Liver (tissue), 9 donors: ENCODE data around the gene PHLPP1. TPM values are rescaled to one million over a fixed set of nuclear protein-coding genes. Genes with fewer than 3 reads are reported as not detected.
"Not testable (repeated sequence)": the region's sequence is repeated elsewhere in the genome, so short reads cannot be mapped to it uniquely, and the experiment has no call there.

Experiments
- DNase-seq: peaks from one replicate; pipeline ENCODE4 v3.0.0-alpha.2; 2017; ENCODE audit warnings: low spot score
- H3K27ac ChIP-seq, 2 donors: one replicate each; pipeline ENCODE4 v1.7.0; 2013; ENCODE audit warnings: inconsistent platforms in 2 of 2, low read length in 2 of 2, control low read depth in 1 of 2, low read depth in 1 of 2, mild to moderate bottlenecking in 1 of 2
- H3K27me3 ChIP-seq, 4 donors: one replicate each; pipeline versions ENCODE4 v1.6.1 to v1.7.0; 2013; ENCODE audit warnings: low read length in 3 of 4, inconsistent platforms in 1 of 4, mild to moderate bottlenecking in 1 of 4, moderate library complexity in 1 of 4; ENCODE audit not compliant: control insufficient read depth in 4 of 4, insufficient read depth in 4 of 4
- H3K36me3 ChIP-seq, 4 donors: one replicate each; pipeline versions ENCODE4 v1.6.1 to v1.7.0; 2013; ENCODE audit warnings: low read length in 3 of 4, mild to moderate bottlenecking in 3 of 4, low read depth in 1 of 4, moderate library complexity in 1 of 4; ENCODE audit not compliant: control insufficient read depth in 4 of 4, insufficient read depth in 3 of 4
- H3K4me1 ChIP-seq, 4 donors: one replicate each; pipeline versions ENCODE4 v1.6.1 to v1.7.0; 2013; ENCODE audit warnings: low read length in 3 of 4, mild to moderate bottlenecking in 3 of 4, moderate library complexity in 1 of 4; ENCODE audit not compliant: control insufficient read depth in 4 of 4, insufficient read depth in 4 of 4
- H3K4me3 ChIP-seq, 3 donors: one replicate each; pipeline versions ENCODE4 v1.6.1 to v1.7.0; 2013; ENCODE audit warnings: low read length in 3 of 3, control low read depth in 1 of 3, low read depth in 1 of 3, mild to moderate bottlenecking in 1 of 3
- H3K9ac ChIP-seq, 2 donors: one replicate each; pipeline ENCODE4 v1.7.0; 2013; ENCODE audit warnings: low read length in 2 of 2, mild to moderate bottlenecking in 2 of 2, moderate library complexity in 2 of 2, control low read depth in 1 of 2, low read depth in 1 of 2
- H3K9me3 ChIP-seq, 4 donors: one replicate each; pipeline versions ENCODE4 v1.6.1 to v1.7.0; 2013; ENCODE audit warnings: low read length in 3 of 4; ENCODE audit not compliant: control insufficient read depth in 4 of 4
- ATF3 ChIP-seq: IDR thresholded peaks from 2 replicates; pipeline ENCODE4 v1.6.1; 2016; ENCODE audit warnings: antibody characterized with exemption
- EGR1 ChIP-seq, 2 donors: IDR thresholded peaks; 2 replicates each; pipeline ENCODE4 v1.6.1; 2016 to 2018; ENCODE audit warnings: antibody characterized with exemption in 2 of 2, low read depth in 2 of 2
- HNF4A ChIP-seq, 2 donors: conservative IDR thresholded peaks; 2 replicates each; pipeline ENCODE4 v1.6.1; 2016; ENCODE audit warnings: antibody characterized with exemption in 2 of 2, mild to moderate bottlenecking in 2 of 2
- HNF4G ChIP-seq: IDR thresholded peaks from 2 replicates; pipeline ENCODE4 v1.6.1; 2016; ENCODE audit warnings: antibody characterized with exemption
- JUND ChIP-seq, 2 donors: IDR thresholded peaks; 2 replicates each; pipeline ENCODE4 v1.6.1; 2016; ENCODE audit warnings: antibody characterized with exemption in 2 of 2
- REST ChIP-seq: IDR thresholded peaks from 2 replicates; pipeline ENCODE4 v1.6.1; 2016; ENCODE audit warnings: antibody characterized with exemption, mild to moderate bottlenecking
- RXRA ChIP-seq, 2 donors: IDR thresholded peaks; 2 replicates each; pipeline ENCODE4 v1.6.1; 2017 to 2018; ENCODE audit warnings: antibody characterized with exemption in 2 of 2, mild to moderate bottlenecking in 1 of 2
- SP1 ChIP-seq: IDR thresholded peaks from 2 replicates; pipeline ENCODE4 v1.6.1; 2018; ENCODE audit warnings: antibody characterized with exemption, mild to moderate bottlenecking
- YY1 ChIP-seq: IDR thresholded peaks from 2 replicates; pipeline ENCODE4 v1.6.1; 2016; ENCODE audit warnings: antibody characterized with exemption, mild to moderate bottlenecking
- WGBS: extraction: QIAGEN DNeasy Blood & Tissue Kit; methylation state at CpG from one replicate; pipeline ENCODE4 v1.1.7; 2013; 5-methylcytosine and 5-hydroxymethylcytosine counted together
- polyA plus RNA-seq, 2 donors: library from polyadenylated mRNA; stranded (reverse) in 1 of 2; unstranded in 1 of 2; fragments of 200-250 nt in 1 of 2; fragments of >200 nt in 1 of 2; fragmentation: Nextera tagmentation in 1 of 2; extraction: Ambion mirVana in 1 of 2; gene quantifications; one replicate each; pipeline versions ENCODE4 v1.2.1 to v1.2.3, GENCODE V29; 2013 to 2015
- total RNA-seq, 2 donors: library from RNA; depleted of rRNA; stranded (reverse); fragments of >200 nt; gene quantifications; one replicate each; pipeline ENCODE4 v1.2.3, GENCODE V29; 2014
- donor health status: healthy.
- donor health status: healthy.
- donor health status: healthy.
- donor health status: healthy.
- donor health status: healthy.

Gene PHLPP1
- total and polyA plus RNA-seq, 4 donors, result 4.2 to 14.5 (median 8.6) TPM

DNA sequence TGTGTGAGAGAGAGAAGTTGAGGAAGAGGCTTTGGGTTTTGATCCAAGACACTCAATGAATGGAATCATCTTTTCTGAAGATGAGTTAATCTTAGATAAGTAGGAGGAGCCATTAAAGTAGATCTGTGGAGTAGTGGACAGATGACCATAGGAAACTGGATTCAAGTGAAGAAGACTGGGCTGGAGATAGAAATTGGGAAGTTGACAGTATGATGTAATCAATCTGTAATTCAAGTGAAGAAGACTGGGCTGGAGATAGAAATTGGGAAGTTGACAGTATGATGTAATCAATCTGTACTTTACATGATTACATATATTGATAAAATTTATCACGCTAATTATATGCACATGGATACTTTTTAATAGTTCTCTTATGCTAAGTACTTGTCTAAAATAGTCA is 92.8 kb downstream of the PHLPP1 start (continued):
- no peak for TF ChIP-seq REST

DNA sequence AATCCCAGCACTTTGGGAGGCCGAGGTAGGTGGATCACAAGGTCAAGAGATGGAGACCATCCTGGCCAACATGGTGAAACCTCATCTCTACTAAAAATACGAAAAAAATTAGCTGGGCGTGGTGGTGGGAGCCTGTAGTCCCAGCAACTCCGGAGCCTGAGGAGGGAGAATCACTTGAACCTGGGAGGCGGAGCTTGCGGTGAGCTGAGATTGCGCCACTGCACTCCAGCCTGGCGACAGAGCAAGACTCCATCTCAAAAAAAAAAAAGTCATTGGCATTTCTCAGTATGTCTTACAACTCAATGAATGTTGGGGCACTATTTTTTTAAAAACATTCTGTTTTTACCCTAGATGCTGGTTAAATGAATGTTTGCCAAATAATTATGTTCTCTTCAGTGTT is 94.1 kb downstream of the PHLPP1 start:
- not testable (repeated sequence) for H3K27ac ChIP-seq, H3K9ac ChIP-seq, H3K9me3 ChIP-seq, H3K36me3 ChIP-seq, H3K4me3 ChIP-seq, DNase-seq, H3K27me3 ChIP-seq, H3K4me1 ChIP-seq
- 96% methylated on average over 8 of the region's 8 CpGs for WGBS

GRCh38 chr18:62809900-62810299 is 94.6 kb downstream of the PHLPP1 start:
- no peak overlapping the region for H3K4me3 ChIP-seq
- no peaks in the 10 kb centered on the region for H3K9me3 ChIP-seq
- WGBS, result 81% methylated on average over 1 of the region's 1 CpG
- H3K4me1 ChIP-seq, result peaks cover 0 to 7% (median 5%) of the 10 kb centered on the region in 4 donors
- H3K9ac ChIP-seq, result no peak overlapping the region
- no peaks in the 10 kb centered on the region for H3K36me3 ChIP-seq
- TF ChIP-seq HNF4G (no peak), YY1 (no peak), SP1 (no peak), JUND (IDR thresholded peaks at IDR 0.05) (no peak), HNF4A (conservative IDR thresholded peaks at IDR 0.05) (no peak)
- no peaks in the 10 kb centered on the region for H3K27me3 ChIP-seq
- DNase-seq, result no peak
- no peak overlapping the region for H3K27ac ChIP-seq

GRCh38 chr18:62810682-62811081 is 95.3 kb downstream of the PHLPP1 start:
- WGBS, result 93% methylated on average over 4 of the region's 4 CpGs

GRCh38 chr18:62811674-62812073 is 96.3 kb downstream of the PHLPP1 start:
- H3K4me3 ChIP-seq, result no peak overlapping the region
- DNase-seq, result no peak
- TF ChIP-seq RXRA (IDR thresholded peaks at IDR 0.05) (peak in 1 of 2 donors; percentile 16), HNF4G (no peak), HNF4A (conservative IDR thresholded peaks at IDR 0.05) (peak in 1 of 2 donors; percentile 35), EGR1 (IDR thresholded peaks at IDR 0.05; ENCODE audit: low read depth in 2 of 2) (no peak)
- H3K27ac ChIP-seq, result no peak overlapping the region
- H3K27me3 ChIP-seq, result no peaks in the 10 kb centered on the region
- no peaks in the 10 kb centered on the region for H3K9me3 ChIP-seq
- H3K36me3 ChIP-seq, result no peaks in the 10 kb centered on the region
- no peak overlapping the region for H3K9ac ChIP-seq
- peaks cover 0 to 5% (median 3%) of the 10 kb centered on the region in 4 donors for H3K4me1 ChIP-seq

More at GRCh38 chr18:62810682-62811081, 95.3 kb downstream of the PHLPP1 start:
- no peak overlapping the region for H3K27ac ChIP-seq
- TF ChIP-seq YY1 (no peak), ATF3 (no peak), EGR1 (IDR thresholded peaks at IDR 0.05; ENCODE audit: low read depth in 2 of 2) (no peak)
- no peaks in the 10 kb centered on the region for H3K36me3 ChIP-seq
- peaks cover 0 to 6% (median 4%) of the 10 kb centered on the region in 4 donors for H3K4me1 ChIP-seq
- DNase-seq, result no peak
- no peaks in the 10 kb centered on the region for H3K9me3 ChIP-seq
- no peak overlapping the region for H3K9ac ChIP-seq
- no peaks in the 10 kb centered on the region for H3K27me3 ChIP-seq
- H3K4me3 ChIP-seq, result no peak overlapping the region
